Activated naive CD4-positive, alpha-beta T cell treated with anti-CD3 and anti-CD28 coated beads, Interleukin-2, amount 50 U/mL, for 24 hours (primary cell): Measurements from ENCODE around the gene TTC21A.

Source experiments
- H3K27ac Mint-ChIP-seq: one replicate; pipeline ENCODE4 v1.8.0; 2021; ENCODE audit warnings: mild to moderate bottlenecking, mixed read lengths
- H3K27me3 Mint-ChIP-seq: one replicate; pipeline ENCODE4 v1.8.0; 2021; ENCODE audit warnings: mixed read lengths
- H3K36me3 Mint-ChIP-seq: one replicate; pipeline ENCODE4 v1.8.0; 2021; ENCODE audit warnings: mixed read lengths
- H3K4me1 Mint-ChIP-seq: one replicate; pipeline ENCODE4 v1.8.0; 2021; ENCODE audit warnings: mixed read lengths
- H3K4me3 Mint-ChIP-seq: one replicate; pipeline ENCODE4 v1.8.0; 2021; ENCODE audit warnings: mild to moderate bottlenecking, mixed read lengths
- H3K9me3 Mint-ChIP-seq: one replicate; pipeline ENCODE4 v1.8.0; 2021; ENCODE audit warnings: mixed read lengths

The TTC21A gene

GRCh38 chr3:39122813-39123212 is 15.3 kb downstream of the TTC21A start:
- no peak overlapping the region for H3K27ac Mint-ChIP-seq
- H3K9me3 Mint-ChIP-seq: no peaks in the 10 kb centered on the region
- peaks cover 12% of the 10 kb centered on the region for H3K4me1 Mint-ChIP-seq
- H3K27me3 Mint-ChIP-seq: no peaks in the 10 kb centered on the region
- no peak overlapping the region for H3K4me3 Mint-ChIP-seq
- H3K36me3 Mint-ChIP-seq: no peaks in the 10 kb centered on the region

- H3K4me1 Mint-ChIP-seq: peaks cover 20% of the 10 kb centered on the region
- no peaks in the 10 kb centered on the region for H3K36me3 Mint-ChIP-seq
- no peaks in the 10 kb centered on the region for H3K27me3 Mint-ChIP-seq
- no peaks in the 10 kb centered on the region for H3K9me3 Mint-ChIP-seq
- no peak overlapping the region for H3K4me3 Mint-ChIP-seq
- no peak overlapping the region for H3K27ac Mint-ChIP-seq
Observed at GRCh38 chr3:39124876-39125840, 17.7 kb downstream of the TTC21A start.

- Mint-ChIP-seq H3K9me3 (no peaks in the 10 kb centered on the region), H3K27me3 (no peaks in the 10 kb centered on the region), H3K27ac (peak overlapping the region; percentile 19), H3K4me3 (no peak overlapping the region), H3K4me1 (peaks cover 20% of the 10 kb centered on the region), H3K36me3 (no peaks in the 10 kb centered on the region)
Observed at GRCh38 chr3:39125841-39126500, 18.5 kb downstream of the TTC21A start.

- no peak overlapping the region for H3K27ac Mint-ChIP-seq
- no peak overlapping the region for H3K4me3 Mint-ChIP-seq
- no peaks in the 10 kb centered on the region for H3K27me3 Mint-ChIP-seq
- no peaks in the 10 kb centered on the region for H3K36me3 Mint-ChIP-seq
- peaks cover 20% of the 10 kb centered on the region for H3K4me1 Mint-ChIP-seq
- no peaks in the 10 kb centered on the region for H3K9me3 Mint-ChIP-seq
Observed at GRCh38 chr3:39126532-39127071, 19.1 kb downstream of the TTC21A start.

GRCh38 chr3:39127269-39127907 is 19.9 kb downstream of the TTC21A start:
- Mint-ChIP-seq H3K27me3 (no peaks in the 10 kb centered on the region), H3K9me3 (no peaks in the 10 kb centered on the region), H3K36me3 (no peaks in the 10 kb centered on the region), H3K4me3 (no peak overlapping the region), H3K27ac (no peak overlapping the region), H3K4me1 (peaks cover 20% of the 10 kb centered on the region)

- no peak overlapping the region for H3K27ac Mint-ChIP-seq
- no peaks in the 10 kb centered on the region for H3K27me3 Mint-ChIP-seq
- H3K4me3 Mint-ChIP-seq: no peak overlapping the region
- peaks cover 20% of the 10 kb centered on the region for H3K4me1 Mint-ChIP-seq
- H3K36me3 Mint-ChIP-seq: no peaks in the 10 kb centered on the region
- H3K9me3 Mint-ChIP-seq: no peaks in the 10 kb centered on the region
Observed at GRCh38 chr3:39127908-39128304, 20.4 kb downstream of the TTC21A start.

GRCh38 chr3:39128951-39129350 is 21.5 kb downstream of the TTC21A start:
- Mint-ChIP-seq H3K4me1 (peaks cover 20% of the 10 kb centered on the region), H3K9me3 (no peaks in the 10 kb centered on the region), H3K27ac (no peak overlapping the region), H3K36me3 (no peaks in the 10 kb centered on the region), H3K27me3 (no peaks in the 10 kb centered on the region), H3K4me3 (no peak overlapping the region)

GRCh38 chr3:39130026-39130425 is 22.5 kb downstream of the TTC21A start:
- Mint-ChIP-seq H3K27me3 (no peaks in the 10 kb centered on the region), H3K4me1 (peaks cover 20% of the 10 kb centered on the region), H3K36me3 (no peaks in the 10 kb centered on the region), H3K4me3 (no peak overlapping the region), H3K9me3 (no peaks in the 10 kb centered on the region), H3K27ac (no peak overlapping the region)

GRCh38 chr3:39130693-39131265 is 23.3 kb downstream of the TTC21A start:
- no peaks in the 10 kb centered on the region for H3K27me3 Mint-ChIP-seq
- no peaks in the 10 kb centered on the region for H3K36me3 Mint-ChIP-seq
- H3K9me3 Mint-ChIP-seq: no peaks in the 10 kb centered on the region
- peaks cover 20% of the 10 kb centered on the region for H3K4me1 Mint-ChIP-seq
- H3K27ac Mint-ChIP-seq: no peak overlapping the region
- H3K4me3 Mint-ChIP-seq: no peak overlapping the region

- Mint-ChIP-seq H3K4me3 (no peak overlapping the region), H3K27ac (no peak overlapping the region), H3K4me1 (peaks cover 13% of the 10 kb centered on the region), H3K9me3 (no peaks in the 10 kb centered on the region), H3K27me3 (no peaks in the 10 kb centered on the region), H3K36me3 (peaks cover 1% of the 10 kb centered on the region)
Observed at GRCh38 chr3:39132096-39133092, 24.9 kb downstream of the TTC21A start.

- H3K36me3 Mint-ChIP-seq: peaks cover 1% of the 10 kb centered on the region
- H3K27me3 Mint-ChIP-seq: no peaks in the 10 kb centered on the region
- no peak overlapping the region for H3K4me3 Mint-ChIP-seq
- H3K27ac Mint-ChIP-seq: no peak overlapping the region
- H3K4me1 Mint-ChIP-seq: peaks cover 6% of the 10 kb centered on the region
- H3K9me3 Mint-ChIP-seq: no peaks in the 10 kb centered on the region
Observed at GRCh38 chr3:39133093-39133490, 25.6 kb downstream of the TTC21A start.

GRCh38 chr3:39133822-39134221 is 26.3 kb downstream of the TTC21A start:
- H3K9me3 Mint-ChIP-seq: no peaks in the 10 kb centered on the region
- H3K27me3 Mint-ChIP-seq: no peaks in the 10 kb centered on the region
- H3K4me1 Mint-ChIP-seq: no peaks in the 10 kb centered on the region
- H3K27ac Mint-ChIP-seq: no peak overlapping the region
- H3K36me3 Mint-ChIP-seq: peaks cover 1% of the 10 kb centered on the region
- H3K4me3 Mint-ChIP-seq: no peak overlapping the region

- H3K27me3 Mint-ChIP-seq: no peaks in the 10 kb centered on the region
- peaks cover 1% of the 10 kb centered on the region for H3K4me1 Mint-ChIP-seq
- no peak overlapping the region for H3K4me3 Mint-ChIP-seq
- no peak overlapping the region for H3K27ac Mint-ChIP-seq
- peaks cover 1% of the 10 kb centered on the region for H3K36me3 Mint-ChIP-seq
- no peaks in the 10 kb centered on the region for H3K9me3 Mint-ChIP-seq
Observed at GRCh38 chr3:39134305-39134704, 26.8 kb downstream of the TTC21A start.

- Mint-ChIP-seq H3K27ac (no peak overlapping the region), H3K4me1 (peaks cover 3% of the 10 kb centered on the region), H3K4me3 (no peak overlapping the region), H3K36me3 (peaks cover 1% of the 10 kb centered on the region), H3K27me3 (no peaks in the 10 kb centered on the region), H3K9me3 (no peaks in the 10 kb centered on the region)
Observed at GRCh38 chr3:39135170-39135805, 27.8 kb downstream of the TTC21A start.
